C1 segment of cervical spinal cord (tissue), 14 donors: ENCODE data around the gene CNTN3.

Experiments used
- DNase-seq, 14 donors: peaks; one replicate each; lab custom pipeline; 2025; lab: John Stamatoyannopoulos, UW

CNTN3 gene

GRCh38 chr3:74614107-74614967 is at the start of gene CNTN3:
Gene CNTN3 (minus strand): TSS chr3:74614659. CDS start chr3:74521112, 93,547 bp downstream.
- peak in 2 of 14 donors; percentile 3 to 23 for DNase-seq

GRCh38 chr3:74663178-74663577 is 48.7 kb upstream of the CNTN3 start:
- DNase-seq, result no peak

GRCh38 chr3:74661672-74662071 is 47.2 kb upstream of the CNTN3 start:
- DNase-seq, result no peak

GRCh38 chr3:74651885-74652284 is 37.4 kb upstream of the CNTN3 start:
- no peak for DNase-seq

DNA sequence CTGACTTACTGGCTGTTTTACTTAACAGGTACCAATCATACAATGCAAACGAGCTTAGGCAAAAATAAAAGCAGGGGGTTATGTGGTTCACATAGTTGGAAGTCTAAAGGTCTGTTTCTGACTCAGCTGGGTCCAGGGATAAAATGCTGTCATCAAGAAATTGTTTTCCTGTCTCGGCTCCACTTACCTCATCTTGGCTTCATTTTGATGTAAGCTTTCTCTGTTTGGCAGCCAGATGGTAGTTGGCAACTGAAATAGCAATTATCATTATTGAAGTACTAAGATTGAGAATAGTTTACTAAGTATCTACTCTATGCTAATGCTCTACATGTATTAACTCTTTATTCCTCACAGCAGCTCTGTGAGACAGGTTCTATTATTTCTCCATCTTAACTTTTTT is 36.8 kb upstream of the CNTN3 start:
- DNase-seq, result no peak

DNA sequence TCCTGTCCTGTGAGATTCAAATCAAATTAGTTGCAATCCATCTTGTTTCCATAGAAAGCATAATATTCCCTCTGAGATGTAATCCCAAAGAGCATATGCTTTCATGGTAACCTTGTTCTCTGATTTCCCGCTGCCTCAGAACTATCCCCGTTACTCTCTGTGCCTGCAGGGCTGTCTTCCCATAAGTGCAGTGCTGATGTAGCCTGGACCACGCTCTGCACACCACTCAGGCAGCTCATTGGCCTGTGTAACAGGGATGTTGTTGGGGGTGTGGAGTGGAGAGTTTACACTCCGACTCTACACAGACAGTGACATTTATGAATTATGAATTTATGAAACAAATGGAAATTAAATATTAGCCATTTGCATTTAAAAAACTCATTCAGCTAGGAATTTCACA is 33.6 kb upstream of the CNTN3 start:
- DNase-seq, result no peak

- no peak for DNase-seq
These were observed 31.6 kb upstream of the CNTN3 start for GRCh38 chr3:74646094-74646493.

DNA sequence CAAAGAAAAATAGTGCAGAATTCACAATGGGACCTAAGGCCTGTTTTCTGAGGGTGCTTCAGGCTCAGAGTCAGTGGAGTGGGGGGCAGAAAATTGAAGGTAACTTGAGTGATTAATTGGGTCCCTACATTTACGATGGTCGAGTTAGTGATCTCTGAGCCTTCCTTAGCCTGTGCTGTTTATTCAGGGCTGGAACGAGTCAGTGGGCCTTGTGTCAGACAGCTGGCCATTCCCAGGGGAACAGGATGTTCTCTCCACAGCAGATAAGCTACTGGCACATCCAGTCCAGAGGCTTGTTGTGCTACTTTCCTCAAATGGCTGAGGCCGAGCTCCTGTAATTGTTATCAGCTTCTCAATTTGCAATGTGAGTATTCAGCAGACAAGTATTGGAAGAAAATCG is 29.2 kb upstream of the CNTN3 start:
- DNase-seq, result peak in 2 of 14 donors; percentile 2 to 12

DNA sequence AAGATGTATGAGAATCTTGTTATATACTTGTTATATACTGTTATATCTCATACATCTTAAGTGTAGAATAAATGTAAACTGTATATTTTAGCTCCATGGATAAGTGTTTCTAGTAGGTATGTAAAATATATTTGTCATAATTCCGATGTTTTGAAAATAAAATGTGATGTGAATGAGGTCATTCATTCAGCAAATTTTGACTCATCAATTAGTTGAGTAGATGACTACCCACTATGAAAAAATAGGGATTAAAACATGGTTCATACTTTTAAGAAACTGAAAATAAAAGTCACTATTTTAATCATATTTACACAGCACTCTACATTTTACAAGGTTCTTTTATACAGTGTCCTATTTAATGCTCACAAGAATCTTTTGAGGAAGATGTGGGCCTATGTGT is 28.4 kb upstream of the CNTN3 start:
- no peak for DNase-seq

- no peak for DNase-seq
These were observed 25.8 kb upstream of the CNTN3 start for GRCh38 chr3:74640211-74640610.

DNA sequence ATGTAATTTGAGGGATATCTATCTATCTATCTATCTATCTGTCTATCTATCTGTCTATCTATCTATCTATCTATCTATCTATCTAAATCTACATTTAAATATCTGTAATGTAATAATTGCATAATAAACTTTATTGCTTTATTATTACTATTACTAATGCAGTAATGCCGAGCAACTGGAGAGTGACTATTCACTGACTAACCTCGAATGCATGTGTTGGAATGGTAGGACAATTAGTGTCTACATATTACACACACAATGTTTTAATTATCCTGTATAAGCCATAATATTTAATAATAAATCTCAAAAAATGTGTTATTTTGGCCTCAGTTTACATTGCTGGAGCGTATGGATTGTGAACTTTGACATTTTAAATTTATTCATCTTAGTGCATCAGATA is 25.2 kb upstream of the CNTN3 start:
- no peak for DNase-seq

- no peak for DNase-seq
These were observed 22.5 kb upstream of the CNTN3 start for GRCh38 chr3:74636981-74637380.

GRCh38 chr3:74633021-74633420 is 18.6 kb upstream of the CNTN3 start:
- DNase-seq, result no peak

DNA sequence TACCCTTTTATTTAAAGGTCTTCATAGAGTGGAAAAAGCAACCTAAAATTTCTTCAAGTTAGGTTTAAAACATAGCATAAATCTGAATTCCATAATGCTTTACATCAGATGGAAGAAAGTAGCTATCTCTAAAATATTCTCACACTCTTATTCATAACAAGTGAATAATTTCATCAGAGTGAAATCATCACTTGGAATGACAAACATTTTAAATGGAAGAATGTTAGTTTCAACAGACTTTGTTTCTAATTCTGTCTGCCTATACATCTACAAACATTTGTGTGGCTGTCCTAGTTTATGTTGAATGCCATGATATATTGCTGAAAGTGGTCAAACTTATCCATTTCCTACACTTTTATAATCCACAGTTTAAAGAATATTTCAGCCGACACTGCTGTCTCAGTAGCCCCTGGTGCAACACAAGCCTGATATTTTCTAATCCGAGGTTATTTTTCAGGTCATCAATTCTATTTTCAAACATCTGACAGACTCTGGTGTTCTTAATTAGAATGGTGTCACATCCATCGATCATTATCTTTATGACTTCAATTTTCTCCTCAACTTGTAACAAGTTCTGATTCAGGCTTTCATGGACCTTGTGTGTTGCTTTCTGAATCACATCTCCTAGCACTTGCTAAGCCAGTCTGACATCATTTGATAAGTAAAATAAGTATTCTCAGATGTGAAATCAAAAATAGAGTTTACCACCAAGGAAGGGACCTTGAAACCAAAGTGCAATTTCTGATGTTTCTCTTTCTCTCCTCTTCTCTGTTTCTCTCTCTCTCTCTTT is 17.1 kb upstream of the CNTN3 start:
- DNase-seq, result no peak

DNA sequence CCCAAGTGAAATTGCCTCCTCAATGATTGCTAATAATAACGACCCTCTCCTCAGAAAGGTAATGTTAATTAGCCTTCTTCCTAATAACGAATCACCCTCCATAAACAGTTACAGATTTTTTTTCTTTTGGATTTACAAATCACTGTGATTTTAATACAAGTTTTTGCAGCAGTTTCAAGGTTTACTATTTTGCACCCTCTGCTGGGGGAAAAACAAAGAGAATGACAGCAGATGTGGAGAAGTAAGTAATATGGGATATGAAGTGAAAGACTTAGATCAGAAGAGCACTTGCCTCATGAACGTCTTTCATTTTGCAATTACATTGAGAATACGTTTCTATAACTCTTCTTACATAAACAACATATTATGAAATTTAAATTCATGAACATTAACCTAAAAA is 16.1 kb upstream of the CNTN3 start:
- no peak for DNase-seq

- DNase-seq, result no peak
These were observed 11.6 kb upstream of the CNTN3 start for GRCh38 chr3:74626011-74626410.

GRCh38 chr3:74624301-74624700 is 9.8 kb upstream of the CNTN3 start:
- DNase-seq, result no peak

- DNase-seq, result no peak
These were observed 8.9 kb upstream of the CNTN3 start for GRCh38 chr3:74623261-74623836.

- no peak for DNase-seq
These were observed 7.1 kb upstream of the CNTN3 start for GRCh38 chr3:74621581-74621980.

- no peak for DNase-seq
These were observed 3.3 kb upstream of the CNTN3 start for GRCh38 chr3:74617776-74618175.

- DNase-seq, result no peak
These were observed 845 bp downstream of the CNTN3 start for GRCh38 chr3:74613521-74614106.

DNA sequence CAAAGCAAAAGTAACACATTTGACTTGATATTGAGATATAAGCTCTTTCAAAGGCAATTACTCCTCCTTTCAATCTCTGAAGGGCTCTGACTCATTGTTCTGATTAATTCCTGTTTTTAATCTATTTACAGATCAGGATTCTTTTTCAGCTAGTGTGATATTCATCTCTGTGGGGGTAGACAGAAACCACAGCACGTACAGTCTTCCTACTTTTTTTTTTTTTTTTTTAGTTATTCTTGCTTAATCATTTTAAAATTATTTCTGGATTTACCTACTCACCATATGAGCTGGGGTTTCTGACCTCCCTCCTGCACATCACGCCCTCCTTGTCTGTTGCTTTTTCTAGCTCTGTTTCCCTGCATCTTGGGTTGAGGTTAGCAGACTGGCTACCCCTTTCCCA is 1.4 kb downstream of the CNTN3 start:
- no peak for DNase-seq
